H1 (cell line): ENCODE measurements around the gene BRAP. TPM values are rescaled to one million over a fixed set of nuclear protein-coding genes. Genes with fewer than 3 reads are reported as not detected.

Experiments
- CBX5 ChIP-seq: fragments of 300-800, 300-1000 bp; sonication (generic); IDR thresholded peaks from 2 replicates; pipeline ENCODE4 v1.7.1; 2016; ENCODE audit warnings: antibody characterized with exemption, low read length, low read depth
- CBX8 ChIP-seq: fragments of 300-800, 300-1000 bp; sonication (generic); IDR thresholded peaks from 2 replicates; pipeline ENCODE4 v1.7.1; 2016; ENCODE audit warnings: low read depth, low read length, borderline replicate concordance
- GTF2F1 ChIP-seq: IDR thresholded peaks from 2 replicates; pipeline ENCODE4 v1.6.1; 2012; ENCODE audit warnings: low read depth, low read length, improper control_type of control experiment, borderline replicate concordance
- polyA plus RNA-seq, 7 experiments: library from polyadenylated mRNA; depleted of rRNA in 3 of 7; stranded (reverse) in 5 of 7; unstranded in 2 of 7; fragments of >200 nt in 5 of 7; fragments of 200-250 nt in 2 of 7; gene quantifications; 1 replicate in 5 of 7; 2 replicates in 1 of 7; 4 replicates in 1 of 7; pipeline versions ENCODE4 v1.2.1 to v1.2.3, GENCODE V29; 2011 to 2013; ENCODE audit warnings: missing spikeins in 2 of 7, mixed read lengths in 2 of 7
- total RNA-seq: library from RNA; stranded (reverse); fragmentation: NEBNext Ultra II Directional; extraction: Animal tissue kit (Norgen Biotek cat#: 25700); gene quantifications from 2 replicates; pipeline ENCODE4 v1.2.1, GENCODE V29; 2021

Gene BRAP
- total and polyA plus RNA-seq, 2 of the 8 experiments (the other 6 are each of a cell fraction or from before 2014, with no cell fraction given) = 12.8 to 22.2 TPM

GRCh38 chr12:111656016-111656415 lies 29.7 kb downstream of the BRAP start (continued):
- TF ChIP-seq CBX8 (no peak), CBX5 (no peak), GTF2F1 (no peak)
